DND-41 (cell line): ENCODE data around the gene ARL5A.

Experiments
- CTCF ChIP-seq: IDR thresholded peaks from 2 replicates; pipeline ENCODE4 v1.5.1; 2012; ENCODE audit warnings: borderline replicate concordance, low read length, moderate library complexity, mild to moderate bottlenecking; ENCODE audit not compliant: poor library complexity, severe bottlenecking; ENCODE audit errors: extremely low read depth
- EZH2 ChIP-seq: IDR thresholded peaks from 3 replicates; pipeline ENCODE4 v1.6.1; 2012; ENCODE audit warnings: borderline replicate concordance, low read depth, mild to moderate bottlenecking, moderate library complexity, low read length, inconsistent platforms; ENCODE audit not compliant: severe bottlenecking

DNA sequence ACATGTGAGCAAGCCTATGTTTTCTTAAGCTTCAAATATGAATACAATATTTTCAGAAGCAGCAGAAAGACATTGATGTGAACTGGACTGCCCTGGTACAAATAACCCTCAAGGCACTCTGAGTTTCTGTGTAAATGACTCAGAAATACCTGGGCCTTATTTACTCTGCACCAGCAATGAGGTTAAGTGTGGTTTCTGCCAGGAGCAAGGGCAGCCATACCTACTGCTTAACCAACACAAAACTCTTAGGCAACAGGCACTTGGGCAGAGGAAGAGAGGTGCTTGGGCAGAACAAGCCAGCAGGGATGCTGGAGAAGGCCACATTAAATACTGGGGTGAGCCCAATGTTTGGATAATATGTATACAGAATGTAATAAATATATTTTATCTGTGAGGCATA is 29.4 kb upstream of the ARL5A start:
- TF ChIP-seq EZH2 = no peak
- no peak for TF ChIP-seq CTCF
